HG03064 (cell line): ENCODE measurements around the gene MINDY4.
A peak's percentile ranks its signal among the peaks of the same experiment; 100 is the strongest.

Experiments used
- ATAC-seq: cut with Tn5 transposase; IDR thresholded peaks from one replicate; pipeline ENCODE4 v1.9.1; 2021; ENCODE audit warnings: low read depth; ENCODE audit not compliant: unreplicated experiment

The MINDY4 gene

GRCh38 chr7:30740417-30741181 lies 30.6 kb upstream of the MINDY4 start:
- ATAC-seq = no peak

DNA sequence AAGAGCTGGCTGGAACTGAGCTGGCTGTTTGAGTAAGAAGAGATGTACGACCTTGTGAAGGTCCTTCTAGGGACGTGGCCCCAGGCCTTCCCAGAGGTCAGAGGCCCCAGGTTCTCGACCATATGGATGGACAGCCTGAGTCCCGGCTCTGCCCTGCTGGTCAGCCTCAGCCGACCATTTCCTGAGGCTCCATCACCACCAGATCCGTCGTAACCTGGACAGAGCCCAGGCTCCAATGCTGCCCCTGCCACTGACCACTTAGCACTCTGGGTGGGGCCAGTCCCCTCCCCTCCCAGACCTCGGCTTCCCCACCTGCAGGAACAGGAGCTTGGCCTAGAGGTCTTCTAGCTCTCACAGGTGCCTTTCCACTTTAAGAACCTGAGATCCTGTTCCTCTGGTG lies 29.9 kb upstream of the MINDY4 start:
- ATAC-seq = no peak

DNA sequence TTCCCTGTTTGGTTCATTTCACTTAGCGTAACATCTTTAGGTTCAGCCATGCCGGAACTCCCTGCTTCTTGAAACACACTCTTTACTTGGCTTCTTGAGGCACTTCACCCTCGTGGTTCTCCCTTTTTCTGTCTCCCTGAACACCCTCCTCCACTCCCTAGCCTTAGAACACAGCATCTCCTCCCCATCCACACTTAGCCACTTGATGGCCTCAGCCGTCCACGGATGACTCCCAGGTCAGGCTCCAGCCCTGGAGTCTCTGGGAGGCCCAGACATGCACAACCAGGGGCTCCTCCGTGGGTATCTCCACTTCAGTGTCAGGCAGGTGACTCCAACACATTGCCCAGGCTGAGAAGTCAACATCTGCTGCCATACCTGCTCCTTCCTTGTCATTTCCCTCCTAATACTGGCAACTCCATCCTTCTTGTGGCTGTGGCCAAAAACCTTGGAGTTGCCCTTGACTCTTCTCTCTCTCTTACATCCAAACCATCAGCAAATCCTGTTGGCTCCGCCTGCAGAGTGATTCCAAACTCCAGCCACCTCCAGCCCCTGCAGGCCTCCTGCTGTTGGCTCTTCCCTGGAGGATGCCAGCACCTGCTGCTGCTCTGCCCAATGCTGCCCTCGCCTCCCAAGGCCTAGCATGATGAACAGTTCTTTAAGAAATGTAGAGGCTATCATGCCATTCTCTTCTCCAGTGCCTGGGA lies 27.7 kb upstream of the MINDY4 start:
- no peak for ATAC-seq

- ATAC-seq = no peak
Observed at GRCh38 chr7:30744075-30744417, 27.2 kb upstream of the MINDY4 start.

GRCh38 chr7:30745261-30745941 lies 25.8 kb upstream of the MINDY4 start:
- ATAC-seq = no peak

DNA sequence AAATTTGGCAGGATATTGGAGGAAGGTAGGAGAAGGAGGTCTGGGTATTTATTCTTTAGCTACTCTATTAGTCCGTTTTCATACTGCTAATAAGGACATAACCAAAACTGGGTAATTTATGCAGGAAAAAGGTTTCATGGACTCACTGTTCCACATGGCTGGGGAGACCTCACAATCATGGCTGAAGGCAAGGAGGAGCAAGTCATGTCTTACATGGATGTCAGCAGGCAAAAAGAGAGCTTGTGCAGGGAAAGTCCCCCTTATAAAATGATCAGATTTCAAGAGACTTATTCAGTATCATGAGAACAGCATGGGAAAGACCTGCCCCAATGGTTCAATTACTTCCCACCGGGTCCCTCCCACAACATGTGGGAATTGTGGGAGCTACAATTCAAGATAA lies 21.2 kb upstream of the MINDY4 start:
- ATAC-seq = no peak

DNA sequence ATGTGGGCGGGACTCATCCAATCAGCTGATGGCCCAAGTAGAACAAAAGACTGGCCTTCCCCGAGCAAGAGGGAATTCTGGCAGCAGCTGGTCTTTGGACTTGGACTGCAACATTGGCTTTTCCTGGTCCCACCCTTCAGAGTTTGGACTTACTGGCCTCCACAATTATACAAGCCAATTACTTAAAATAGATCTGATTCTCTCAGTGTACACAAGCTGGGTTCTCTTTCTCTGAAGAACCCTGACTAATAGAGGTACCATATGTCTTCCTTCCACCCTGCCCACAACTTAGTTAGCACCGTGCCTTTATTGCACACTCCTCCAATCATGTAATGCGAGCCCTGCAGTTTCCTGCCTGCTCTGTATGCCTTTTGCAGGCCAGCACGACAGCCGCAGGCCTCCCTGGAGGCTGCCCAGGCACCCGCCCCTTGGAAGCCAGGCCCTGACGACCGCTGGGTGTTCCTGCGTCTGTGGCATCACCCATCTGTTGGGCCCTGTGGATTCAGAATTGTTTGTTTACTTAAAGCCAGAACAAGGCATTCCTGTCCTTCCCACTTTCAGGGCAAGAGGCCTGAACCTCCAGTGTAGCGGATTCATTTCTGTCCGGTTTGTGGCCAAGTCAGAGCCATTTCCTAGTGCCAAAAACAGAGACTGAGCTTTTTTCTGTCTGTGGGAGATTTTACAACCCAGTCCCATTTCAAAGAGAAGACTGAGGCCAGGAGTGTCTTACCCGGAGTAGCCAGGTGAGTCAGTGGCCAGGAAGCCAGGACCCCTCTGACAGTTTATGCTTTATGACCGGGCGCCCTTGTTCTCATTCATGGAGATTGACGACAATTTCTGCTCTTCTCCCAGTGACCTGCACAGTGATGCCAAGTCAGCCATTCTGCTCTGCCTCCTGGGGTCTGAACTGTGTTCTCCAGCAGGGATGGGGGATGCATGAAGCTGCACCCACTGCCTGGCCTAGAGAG lies 20.2 kb upstream of the MINDY4 start:
- ATAC-seq = no peak

GRCh38 chr7:30751696-30752273 lies 19.4 kb upstream of the MINDY4 start, which contains the start of gene INMT:
Gene INMT, plus strand, starts transcription at chr7:30752135. Its CDS starts 16 bp downstream, at chr7:30752151.
- ATAC-seq = no peak

- no peak for ATAC-seq
Observed at GRCh38 chr7:30752484-30752883, 18.7 kb upstream of the MINDY4 start.

- no peak for ATAC-seq
Observed at GRCh38 chr7:30752979-30753378, 18.2 kb upstream of the MINDY4 start.

GRCh38 chr7:30754315-30754877 lies 16.8 kb upstream of the MINDY4 start:
- ATAC-seq = no peak

- ATAC-seq = no peak
Observed at GRCh38 chr7:30755384-30756154, 15.6 kb upstream of the MINDY4 start.

DNA sequence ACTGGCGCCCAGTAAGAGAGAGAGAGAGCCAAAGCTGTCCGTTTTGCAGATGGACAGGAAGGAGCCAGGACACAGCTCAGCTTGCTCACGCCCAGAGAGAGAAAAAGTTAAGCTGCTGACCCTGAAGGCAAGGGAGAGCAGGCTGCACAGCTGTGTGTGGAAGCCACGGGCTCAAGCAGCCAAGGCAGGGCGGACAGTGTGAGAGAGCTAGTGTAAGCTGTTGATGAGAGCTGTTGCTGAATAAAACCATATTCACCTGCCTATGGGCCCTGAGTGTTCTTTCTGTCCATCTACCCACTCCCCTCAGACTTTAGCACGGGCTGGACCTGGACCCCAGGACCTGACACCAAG lies 13.9 kb upstream of the MINDY4 start:
- no peak for ATAC-seq

GRCh38 chr7:30760514-30761213 lies 10.6 kb upstream of the MINDY4 start:
- ATAC-seq = no peak

- no peak for ATAC-seq
Observed at GRCh38 chr7:30761214-30762156, 9.7 kb upstream of the MINDY4 start.

DNA sequence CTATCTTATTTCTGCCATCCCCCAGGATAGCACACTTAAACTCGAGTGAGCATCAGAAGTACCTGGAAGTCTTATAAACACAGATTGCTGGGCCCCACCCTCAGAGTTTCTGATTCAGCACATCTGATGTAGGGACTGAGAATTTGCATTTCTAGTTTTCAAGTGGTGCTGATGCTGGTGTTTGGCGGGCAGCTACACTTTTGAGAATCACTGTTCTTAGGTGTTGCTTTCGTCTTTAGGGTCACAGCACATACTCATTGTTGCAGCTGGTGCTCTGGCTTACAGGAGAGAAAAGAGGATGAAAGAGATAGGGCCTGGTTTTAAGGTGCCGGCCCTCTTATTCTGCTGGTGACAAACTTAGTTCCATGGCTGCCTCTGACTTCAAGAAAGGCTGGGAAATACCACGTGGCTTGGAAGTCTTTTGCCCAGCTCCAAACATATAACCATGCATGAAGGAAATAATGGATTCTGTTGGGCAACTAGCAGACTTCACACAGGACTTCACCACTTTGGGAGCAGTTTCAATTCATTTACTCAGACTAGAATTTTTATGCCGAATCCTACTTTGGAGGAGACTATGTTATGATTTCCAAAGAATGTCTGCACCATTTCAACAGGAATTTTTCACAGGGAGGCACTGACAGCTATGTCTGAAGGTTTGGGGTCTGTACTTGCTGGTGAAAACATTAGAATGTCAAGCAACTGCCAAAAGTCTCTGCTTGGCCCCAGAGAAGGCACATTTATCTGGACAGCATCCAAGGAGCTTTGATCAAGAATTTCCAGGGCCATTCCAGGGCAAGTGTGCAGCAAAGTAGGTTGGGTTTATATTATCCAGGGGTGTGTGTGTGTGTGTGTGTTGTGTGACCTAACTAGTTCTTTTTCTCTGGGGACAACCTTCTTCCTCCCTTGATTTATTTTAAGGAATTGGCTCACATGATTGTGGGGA lies 6.9 kb upstream of the MINDY4 start:
- ATAC-seq = peak; percentile 98
